ENCODE results near the gene GRID1.

Gene GRID1

DNA sequence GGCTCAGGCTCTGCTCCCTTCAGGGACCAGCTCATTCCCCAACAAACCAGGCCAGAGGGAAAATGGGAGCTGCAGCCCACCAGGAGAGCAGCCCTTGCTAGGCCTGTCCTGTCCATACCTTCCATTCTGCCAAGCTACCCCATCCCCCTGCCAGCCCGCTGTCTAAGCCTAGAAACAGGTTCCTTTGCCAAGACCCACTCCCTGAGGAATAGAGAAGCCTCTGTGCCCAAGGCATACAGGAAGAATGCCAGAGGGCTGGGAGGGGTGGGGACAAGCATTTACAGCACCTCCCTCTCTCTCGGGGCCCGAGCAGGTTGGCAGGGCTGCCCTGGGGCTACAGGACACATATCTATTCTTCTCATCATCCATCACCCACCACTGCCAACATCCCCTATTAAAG lies 178.3 kb downstream of the GRID1 start:
- no peak for DNase-seq (ENCODE audit: low read depth)
- H3K4me3 ChIP-seq (ENCODE audit: low read depth, low read length) = no peak overlapping the region
- TF ChIP-seq CTCF (conservative IDR thresholded peaks at IDR 0.05; ENCODE audit: low read depth, low read length) = no peak

- H3K4me3 ChIP-seq (ENCODE audit: low read depth, low read length) = no peak overlapping the region
- DNase-seq (ENCODE audit: low read depth) = no peak
- no peak for TF ChIP-seq CTCF (conservative IDR thresholded peaks at IDR 0.05; ENCODE audit: low read depth, low read length)
These were observed 178.9 kb downstream of the GRID1 start for GRCh38 chr10:86187499-86188239.

GRCh38 chr10:86186633-86187032 lies 180.0 kb downstream of the GRID1 start:
- no peak for DNase-seq (ENCODE audit: low read depth)
- no peak overlapping the region for H3K4me3 ChIP-seq (ENCODE audit: low read depth, low read length)
- TF ChIP-seq CTCF (conservative IDR thresholded peaks at IDR 0.05; ENCODE audit: low read depth, low read length) = no peak

GRCh38 chr10:86182595-86182994 lies 184.0 kb downstream of the GRID1 start:
- DNase-seq (ENCODE audit: low read depth) = no peak
- no peak for TF ChIP-seq CTCF (conservative IDR thresholded peaks at IDR 0.05; ENCODE audit: low read depth, low read length)
- no peak overlapping the region for H3K4me3 ChIP-seq (ENCODE audit: low read depth, low read length)

DNA sequence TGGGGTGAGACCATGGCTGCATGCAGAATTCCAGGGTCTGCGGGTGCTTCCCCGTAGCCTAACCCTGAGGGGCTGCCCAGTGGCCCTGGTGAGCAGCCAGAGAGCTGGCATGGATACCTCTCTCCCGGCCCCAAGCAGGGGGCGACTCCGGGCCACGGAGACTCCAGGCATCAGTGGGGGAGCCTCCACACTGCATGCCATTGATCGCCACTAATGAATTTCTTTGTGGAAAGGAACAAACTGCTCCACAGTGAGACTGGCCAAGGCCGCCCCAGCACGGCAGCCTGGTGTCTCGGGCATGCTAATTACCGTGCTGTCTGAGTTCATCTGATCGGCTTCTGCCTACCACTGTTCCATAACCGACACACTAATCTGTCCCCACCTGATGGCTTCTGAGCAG lies 184.4 kb downstream of the GRID1 start:
- H3K4me3 ChIP-seq (ENCODE audit: low read depth, low read length) = no peak overlapping the region
- TF ChIP-seq CTCF (conservative IDR thresholded peaks at IDR 0.05; ENCODE audit: low read depth, low read length) = no peak
- DNase-seq (ENCODE audit: low read depth) = no peak

DNA sequence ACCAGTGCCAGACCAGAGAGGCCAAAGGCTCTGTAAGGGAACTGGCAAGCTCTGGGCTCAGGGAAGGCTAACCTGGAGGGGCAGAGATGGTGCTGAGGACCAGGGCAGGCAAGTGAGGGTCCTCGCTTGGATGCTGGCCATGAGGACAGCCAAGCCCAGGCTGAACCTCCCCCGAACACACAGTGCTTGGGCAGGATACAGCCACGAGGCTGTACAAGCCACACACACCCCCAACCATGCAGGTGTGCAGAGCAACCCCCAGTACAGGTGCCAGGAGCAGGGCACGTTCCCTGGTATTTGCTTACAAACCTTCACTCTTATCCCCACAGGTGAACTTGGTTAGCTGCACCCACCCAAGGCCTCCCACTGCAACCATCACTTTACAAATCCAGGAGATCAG lies 185.7 kb downstream of the GRID1 start:
- no peak overlapping the region for H3K4me3 ChIP-seq (ENCODE audit: low read depth, low read length)
- TF ChIP-seq CTCF (conservative IDR thresholded peaks at IDR 0.05; ENCODE audit: low read depth, low read length) = no peak
- no peak for DNase-seq (ENCODE audit: low read depth)

DNA sequence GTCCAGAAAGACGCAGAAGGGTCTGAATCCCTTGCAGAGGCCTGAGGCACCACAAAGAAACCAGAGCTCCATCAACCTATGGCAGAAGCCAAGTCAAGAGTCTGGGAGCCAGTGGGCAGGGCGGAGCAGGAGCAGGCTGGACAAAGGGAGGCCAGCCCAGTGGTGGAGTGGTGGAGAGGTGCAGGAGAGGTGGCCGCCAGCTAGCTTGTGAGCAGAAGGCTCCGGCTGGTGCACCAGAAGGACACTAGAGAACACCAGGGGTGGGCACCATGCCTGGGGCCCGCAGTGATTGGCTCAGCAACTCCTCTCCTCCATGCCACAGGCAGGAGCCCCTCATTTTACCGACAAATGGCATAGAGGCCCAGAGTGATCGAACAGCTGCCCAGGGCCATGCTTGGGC lies 186.6 kb downstream of the GRID1 start:
- no peak for TF ChIP-seq CTCF (conservative IDR thresholded peaks at IDR 0.05; ENCODE audit: low read depth, low read length)
- H3K4me3 ChIP-seq (ENCODE audit: low read depth, low read length) = no peak overlapping the region
- DNase-seq (ENCODE audit: low read depth) = no peak

Measured in choroid plexus epithelial cell (primary cell).